HG02678 (cell line): Measurements from ENCODE around the gene HSPBP1.

Experiments
- ATAC-seq: cut with Tn5 transposase; IDR thresholded peaks from one replicate; pipeline ENCODE4 v1.9.1; 2021; ENCODE audit warnings: mild to moderate bottlenecking, moderate library complexity; ENCODE audit not compliant: unreplicated experiment

Gene HSPBP1

DNA sequence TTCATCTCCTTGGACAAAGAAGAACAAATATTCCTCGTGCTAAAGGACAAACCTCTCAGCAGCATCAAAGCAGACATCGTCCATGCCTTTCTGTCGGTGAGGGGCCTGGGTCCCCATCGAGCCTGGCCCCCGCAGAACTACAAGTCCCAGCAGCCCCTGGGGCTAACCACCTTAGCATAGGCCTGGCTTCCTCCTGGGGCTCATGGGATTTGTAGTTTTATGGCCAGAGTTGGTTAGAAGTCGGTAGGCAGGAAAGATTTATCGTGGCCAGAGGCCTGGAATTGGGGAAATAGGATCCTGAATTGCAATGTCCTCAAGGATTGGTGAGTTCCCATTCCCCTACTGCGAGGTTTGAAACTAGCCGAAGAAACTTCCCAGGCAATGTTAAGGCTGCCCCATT is 25.6 kb upstream of the HSPBP1 start:
- no peak for ATAC-seq

DNA sequence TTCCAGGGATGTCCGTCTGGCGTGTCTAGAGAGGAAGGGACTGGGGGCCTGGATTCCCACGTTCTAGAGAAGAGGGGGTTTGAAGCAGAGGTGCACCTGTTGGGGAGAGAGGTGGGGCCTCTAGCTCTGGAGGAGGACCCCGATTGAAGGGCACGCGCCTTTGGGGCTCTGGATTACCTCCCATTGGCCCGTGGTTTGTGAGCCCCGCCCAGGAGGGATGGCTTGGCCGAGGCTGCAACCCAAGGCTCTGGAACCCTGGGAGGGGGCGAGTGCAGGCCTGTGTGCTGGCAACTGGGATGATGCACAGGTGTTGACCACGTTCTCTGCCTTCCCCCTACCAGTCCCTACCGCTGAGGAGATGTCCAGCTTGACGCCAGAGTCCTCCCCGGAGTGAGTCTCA is 25.1 kb upstream of the HSPBP1 start:
- ATAC-seq = no peak

DNA sequence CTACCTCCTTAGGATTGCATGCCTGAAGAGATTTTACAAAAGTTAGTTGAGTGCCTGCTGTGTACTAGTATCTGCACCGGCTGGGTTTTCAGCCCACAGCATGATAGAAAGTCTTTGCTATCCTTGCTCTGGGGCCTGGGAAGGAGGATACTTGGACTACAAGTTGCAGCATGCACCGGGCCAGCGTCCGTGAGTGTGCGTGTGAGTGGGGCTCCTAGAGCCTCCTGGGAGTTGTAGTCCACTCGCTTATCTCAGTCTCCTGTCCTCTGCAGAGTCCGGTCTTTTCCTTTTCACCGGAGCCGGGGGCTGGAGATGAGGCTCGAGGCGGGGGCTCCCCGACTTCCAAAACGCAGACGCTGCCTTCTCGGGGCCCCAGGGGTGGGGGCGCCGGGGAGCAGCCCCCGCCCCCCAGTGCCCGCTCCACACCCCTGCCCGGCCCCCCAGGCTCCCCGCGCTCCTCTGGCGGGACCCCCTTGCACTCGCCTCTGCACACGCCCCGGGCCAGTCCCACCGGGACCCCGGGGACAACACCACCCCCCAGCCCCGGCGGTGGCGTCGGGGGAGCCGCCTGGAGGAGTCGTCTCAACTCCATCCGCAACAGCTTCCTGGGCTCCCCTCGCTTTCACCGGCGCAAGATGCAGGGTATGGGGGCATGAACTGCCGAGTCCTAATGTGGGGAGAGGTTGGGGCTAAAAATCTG is 24.5 kb upstream of the HSPBP1 start:
- ATAC-seq = no peak

DNA sequence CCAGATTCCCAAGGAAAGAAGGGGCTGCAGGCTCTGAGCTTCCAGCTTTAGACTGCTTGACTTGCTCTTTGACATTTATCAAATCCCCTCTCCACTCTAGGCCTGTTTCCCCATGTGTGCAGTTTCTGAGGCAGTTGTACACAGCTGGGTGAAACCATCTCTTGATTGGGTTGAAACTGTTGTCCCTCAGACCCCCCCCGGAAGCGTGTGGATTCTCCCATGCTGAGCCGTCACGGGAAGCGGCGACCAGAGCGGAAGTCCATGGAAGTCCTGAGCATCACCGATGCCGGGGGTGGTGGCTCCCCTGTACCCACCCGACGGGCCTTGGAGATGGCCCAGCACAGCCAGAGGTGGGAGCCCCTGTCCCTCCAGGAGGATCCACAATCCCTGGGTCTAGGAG is 23.6 kb upstream of the HSPBP1 start:
- ATAC-seq = no peak

DNA sequence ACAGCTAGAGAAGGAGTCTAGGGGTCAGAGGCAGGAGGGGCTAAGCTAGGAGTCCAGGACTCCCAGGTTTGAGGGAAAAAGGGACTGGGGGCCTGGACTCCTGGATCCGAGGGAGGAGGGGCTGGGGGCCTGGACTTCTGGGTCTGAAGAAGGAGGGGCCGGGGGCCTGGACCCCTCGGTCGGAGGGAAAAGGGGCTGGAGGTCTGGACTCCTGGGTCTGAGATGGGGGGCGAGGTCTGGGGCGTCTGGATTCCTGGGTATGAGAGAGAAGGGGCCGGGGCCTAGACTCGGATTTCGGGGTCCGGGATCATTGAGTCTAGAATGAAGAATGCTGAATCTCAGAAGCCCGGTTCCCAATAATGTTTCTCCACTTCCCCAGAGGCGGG is 22.4 kb upstream of the HSPBP1 start:
- no peak for ATAC-seq

DNA sequence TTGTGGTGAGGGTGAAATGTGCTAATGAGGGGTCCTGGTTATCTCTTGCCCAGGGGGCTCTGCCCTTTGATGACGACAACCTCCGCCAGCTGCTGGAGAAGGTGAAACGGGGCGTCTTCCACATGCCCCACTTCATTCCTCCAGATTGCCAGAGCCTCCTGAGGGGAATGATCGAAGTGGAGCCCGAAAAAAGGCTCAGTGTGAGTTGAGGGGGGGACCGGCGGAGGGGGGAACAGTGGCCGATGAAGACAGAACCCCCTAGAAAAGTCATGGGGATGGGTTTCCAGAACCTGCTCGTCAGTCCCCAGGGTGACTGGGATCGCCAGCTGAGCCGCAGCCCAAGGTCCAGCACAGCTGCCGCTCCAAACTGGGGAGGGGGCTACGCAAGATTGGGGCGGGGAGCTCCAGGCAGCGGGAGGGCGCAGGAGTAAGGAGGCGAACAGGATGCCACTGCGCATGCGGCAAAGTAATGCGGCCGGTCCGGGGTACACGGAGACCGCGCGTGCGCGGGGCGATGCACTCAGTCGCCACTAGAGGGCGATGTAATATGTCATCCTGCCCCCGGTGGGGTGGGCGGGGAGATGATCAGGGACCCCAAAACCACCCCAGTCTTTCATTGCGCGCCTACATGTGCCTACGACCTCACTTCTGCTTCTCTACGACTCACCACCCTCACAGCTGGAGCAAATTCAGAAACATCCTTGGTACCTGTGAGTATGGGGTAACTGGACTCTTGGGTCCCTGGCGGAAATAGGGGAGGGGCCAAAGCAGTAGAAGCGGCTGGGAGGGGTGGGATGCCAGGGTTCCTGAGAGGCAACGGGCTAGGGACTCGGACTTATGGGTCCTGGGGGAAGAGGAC is 21.8 kb upstream of the HSPBP1 start:
- ATAC-seq = peak; percentile 82

DNA sequence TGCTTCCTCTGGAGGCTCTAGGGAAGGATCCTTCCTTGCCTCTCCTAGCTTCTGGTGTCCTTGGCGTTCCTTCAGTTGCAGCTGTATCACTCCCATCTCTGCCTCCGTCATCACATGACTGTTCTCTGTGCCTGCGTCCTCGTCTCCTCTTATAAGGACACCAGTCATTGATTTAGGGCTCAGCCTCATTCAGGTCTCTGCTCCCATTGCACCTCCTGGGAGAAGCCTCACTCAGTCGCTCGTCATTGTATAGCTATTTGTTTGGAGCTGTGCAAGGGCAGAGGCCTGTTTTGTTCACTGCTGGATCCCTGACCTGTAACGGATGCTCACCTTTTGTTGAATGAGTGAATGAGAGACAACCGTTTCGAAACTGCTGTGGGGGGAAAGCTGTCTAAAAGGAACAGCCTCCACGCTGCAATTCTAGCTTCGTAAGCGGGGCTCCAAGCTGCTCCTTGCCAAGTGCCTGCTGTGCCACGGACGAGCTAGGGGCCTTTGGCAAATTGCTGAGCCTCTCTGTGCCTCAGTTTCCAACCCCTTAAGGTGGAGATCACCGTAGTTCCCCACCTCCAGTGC is 21.1 kb upstream of the HSPBP1 start:
- no peak for ATAC-seq

DNA sequence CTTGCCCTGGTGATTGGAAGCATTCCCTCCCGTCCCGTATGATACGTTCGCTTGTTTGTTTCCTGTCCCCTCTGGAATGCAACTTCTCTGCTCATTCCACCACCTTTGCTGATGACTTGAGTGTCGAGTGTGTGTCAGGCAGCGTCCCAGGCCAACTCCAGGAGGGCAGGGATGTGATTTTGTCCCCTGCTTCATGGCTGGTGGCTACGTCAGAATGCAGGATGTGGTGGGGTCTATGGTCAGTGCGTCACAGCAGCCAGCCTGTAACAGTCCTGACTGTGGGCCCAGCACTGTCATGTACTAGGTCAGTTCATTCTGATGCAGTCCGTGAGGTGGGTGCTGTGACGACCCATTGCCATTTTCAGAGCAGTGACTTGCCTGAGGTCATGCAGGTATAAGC is 20.1 kb upstream of the HSPBP1 start:
- ATAC-seq = no peak

DNA sequence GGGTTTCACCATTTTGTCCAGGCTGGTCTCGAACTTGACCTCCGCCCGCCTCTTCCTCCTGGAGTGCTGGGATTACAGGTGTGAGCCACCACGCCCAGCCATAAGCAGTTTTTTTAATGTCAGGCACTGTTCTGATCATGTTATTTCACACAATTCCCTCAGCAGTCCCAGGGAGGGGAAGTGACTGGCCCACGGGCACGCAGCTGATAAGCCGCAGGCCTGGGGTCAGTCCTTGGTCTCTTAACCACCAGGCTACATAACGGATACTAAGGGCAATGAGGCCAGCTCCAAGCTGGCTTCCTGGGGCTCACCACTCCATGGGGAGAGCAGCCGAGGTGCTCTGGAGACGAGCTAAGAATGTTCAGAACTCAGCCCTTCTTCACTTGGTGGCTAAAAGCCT is 17.4 kb upstream of the HSPBP1 start:
- no peak for ATAC-seq

DNA sequence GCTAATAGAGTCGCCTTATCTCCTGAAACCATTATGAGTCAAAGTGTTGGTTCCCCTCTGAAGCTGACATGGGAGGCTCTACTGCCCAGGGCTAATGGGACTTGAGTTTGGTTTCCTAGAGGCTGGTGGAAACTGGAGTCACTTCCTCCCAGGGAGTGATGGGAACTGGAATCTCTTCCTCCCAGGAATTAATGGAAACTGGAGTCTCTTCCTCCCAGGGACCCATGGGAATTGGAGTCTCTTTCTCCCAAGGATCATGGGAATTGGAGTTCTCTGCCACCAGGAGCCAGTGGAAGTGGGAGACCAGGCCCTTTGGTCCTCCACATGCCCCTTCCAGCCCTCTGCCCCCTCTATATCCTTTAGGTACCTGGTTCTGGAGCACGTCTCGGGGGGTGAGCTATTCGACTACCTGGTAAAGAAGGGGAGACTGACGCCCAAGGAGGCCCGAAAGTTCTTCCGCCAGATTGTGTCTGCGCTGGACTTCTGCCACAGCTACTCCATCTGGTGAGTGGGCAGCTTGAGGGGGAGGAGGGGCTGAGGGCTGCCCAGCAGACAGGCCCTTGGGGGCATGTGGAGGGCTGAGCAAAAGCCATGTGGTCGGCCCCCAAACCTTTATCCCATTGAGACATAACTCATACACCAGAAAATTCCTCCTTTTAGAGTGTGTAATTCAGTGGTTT is 9.3 kb upstream of the HSPBP1 start:
- ATAC-seq = no peak

DNA sequence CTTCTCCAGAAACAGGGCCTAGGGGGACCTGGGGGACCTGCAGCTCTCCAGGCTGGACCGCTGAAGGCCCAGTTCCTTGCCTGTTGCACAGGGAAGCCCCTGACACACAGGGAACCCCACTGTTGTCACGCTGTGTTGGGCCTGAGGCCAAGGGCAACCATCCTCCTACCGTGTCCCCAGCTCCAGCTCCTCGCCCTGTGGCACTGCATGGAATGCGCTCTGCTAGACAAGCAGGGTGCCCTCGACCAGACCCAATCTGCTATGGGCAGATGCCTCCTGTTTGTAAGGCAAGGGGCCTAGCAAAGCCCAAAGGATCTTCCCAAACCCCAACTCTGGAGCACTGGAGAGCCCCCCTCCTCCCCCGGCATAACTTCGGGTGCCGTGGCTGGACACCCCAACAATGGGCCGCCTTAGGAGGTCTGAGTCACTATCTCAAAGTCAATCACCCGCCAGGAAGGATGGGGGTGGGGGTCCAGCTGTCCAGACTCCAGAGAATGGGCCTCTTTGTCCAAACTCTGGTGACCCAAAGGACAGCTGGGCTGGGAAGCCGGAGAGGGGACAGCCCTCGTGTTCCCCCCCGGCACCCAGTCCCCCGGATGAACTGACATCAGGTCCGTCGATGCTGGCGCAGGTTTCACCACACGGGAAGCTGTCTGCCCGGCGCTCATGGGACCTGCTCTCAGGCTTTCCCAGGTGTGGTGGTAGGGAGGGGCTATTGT is 7.6 kb upstream of the HSPBP1 start:
- ATAC-seq = no peak

DNA sequence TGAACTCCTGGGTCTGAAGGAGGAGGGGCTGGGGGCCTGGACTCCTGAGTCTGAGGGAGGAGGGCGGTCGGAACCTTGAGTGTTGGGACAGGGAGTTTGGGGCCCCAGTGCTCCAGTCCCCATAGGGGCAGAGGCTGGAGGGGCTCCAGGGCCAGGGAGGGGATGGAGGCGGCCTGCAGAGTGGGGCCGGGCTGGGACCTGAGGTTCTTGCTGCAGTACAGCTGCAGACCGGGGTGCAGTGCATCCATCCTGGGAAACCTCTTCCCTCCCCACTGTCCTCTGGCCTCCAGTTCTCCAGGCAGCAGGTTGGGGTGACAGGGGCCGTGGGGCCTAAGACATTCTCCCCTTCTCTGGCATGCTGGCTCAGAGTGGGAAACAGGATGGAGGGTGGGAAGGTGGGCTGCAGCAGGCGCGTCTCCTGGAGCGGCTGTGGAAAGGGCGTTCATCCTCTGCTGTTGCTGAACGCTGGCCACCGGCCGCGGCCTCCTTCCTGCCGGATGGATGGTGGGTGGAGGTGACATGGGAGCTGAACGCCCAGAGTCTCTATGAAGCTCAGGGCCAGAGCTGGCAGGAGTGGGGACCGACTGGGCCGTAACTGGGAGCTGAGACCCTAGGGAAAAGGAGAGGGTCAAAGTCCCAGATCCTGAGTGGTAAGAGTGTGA is 5.5 kb upstream of the HSPBP1 start:
- ATAC-seq = no peak

DNA sequence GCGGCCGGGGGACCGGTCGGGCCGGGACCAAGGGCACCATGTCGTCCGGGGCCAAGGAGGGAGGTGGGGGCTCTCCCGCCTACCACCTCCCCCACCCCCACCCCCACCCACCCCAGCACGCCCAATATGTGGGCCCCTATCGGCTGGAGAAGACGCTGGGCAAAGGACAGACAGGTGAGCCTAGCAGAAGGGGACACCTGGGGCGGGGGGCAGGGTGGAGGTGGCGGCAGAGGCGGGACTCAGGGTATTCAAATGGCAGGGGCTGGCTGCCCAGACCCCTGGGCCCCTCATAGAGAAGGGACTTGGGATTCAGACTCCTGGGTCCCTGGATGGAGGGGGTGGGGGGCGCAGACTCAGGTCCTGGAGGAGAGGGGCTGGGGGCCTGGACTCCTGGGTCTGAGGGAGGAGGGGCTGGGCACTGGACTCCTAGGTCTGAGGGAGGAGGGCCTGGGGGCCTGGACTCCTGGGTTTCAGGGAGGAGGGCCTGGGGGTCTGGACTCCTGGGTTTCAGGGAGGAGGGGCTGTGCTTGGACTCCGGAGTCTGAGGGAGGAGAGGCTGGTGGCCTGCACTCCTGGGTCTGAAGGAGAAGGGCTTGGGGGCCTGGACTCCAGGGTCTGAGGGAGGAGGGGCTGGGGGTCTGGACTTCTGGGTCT is 4.6 kb upstream of the HSPBP1 start:
- no peak for ATAC-seq

DNA sequence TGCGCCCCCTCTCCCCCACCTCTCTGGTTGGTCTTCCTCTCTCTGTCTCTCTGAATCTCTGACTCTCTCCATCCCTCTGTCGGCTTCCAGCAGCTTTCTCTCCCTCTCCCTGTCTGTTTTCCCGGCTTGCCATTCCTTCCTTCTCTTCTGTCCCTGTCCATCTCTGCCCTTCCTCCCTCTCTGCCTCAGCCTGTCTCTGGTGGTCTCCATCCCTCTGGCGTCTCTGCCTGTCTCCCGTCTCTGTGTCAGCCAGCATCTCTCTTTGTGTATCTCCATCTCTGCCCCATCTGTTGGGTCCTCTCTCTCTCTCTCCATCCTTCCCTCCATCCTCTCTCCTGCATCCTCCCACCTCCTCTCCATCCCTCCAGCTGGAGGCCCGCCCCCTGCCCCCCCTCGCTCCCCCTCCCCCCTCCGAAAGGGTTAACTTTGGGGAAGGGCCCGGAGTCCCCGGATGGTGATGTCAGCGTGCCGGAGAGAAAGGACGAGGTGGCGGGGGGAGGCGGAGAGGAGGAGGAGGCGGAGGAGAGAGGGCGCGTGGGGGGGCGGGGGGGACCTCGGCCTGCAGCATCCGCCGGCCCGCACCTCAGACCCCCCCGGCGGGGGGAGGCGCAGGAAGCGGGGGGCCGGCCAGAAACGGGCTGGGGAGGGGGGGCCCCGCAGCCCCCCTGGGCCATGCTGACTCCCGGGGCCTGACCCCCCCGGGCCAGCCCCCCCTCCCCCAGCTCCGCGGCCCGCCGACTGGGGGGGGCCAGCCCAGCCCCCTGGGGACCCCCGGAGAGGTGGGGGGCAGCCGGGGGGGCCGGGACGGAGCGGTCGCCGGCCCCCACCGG is 3.9 kb upstream of the HSPBP1 start, which contains the start of gene BRSK1:
BRSK1 (plus strand) TSS at position 450 of the 830 bp plus-strand sequence. CDS start 446 bp downstream, outside the sequence.
- ATAC-seq = no peak

DNA sequence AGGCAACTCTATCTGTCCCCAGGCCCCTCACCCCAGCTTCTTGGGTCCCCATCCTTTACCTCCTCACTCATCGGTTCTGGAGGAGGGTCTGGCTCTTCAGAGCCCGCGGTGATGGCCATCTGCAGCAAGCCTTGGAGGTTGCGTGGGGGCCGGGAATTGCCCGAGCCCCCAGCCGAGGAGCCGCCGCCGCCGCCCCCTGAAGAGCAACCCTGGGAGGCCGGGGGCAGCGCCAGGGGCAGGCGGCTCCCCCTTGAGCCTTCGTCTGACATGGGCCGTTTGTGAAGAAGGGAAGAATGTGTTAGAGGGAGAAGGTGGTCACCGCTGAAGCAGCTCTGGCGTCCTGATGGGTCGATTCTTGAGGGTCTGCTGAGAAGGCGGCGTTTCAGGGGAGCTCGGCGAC is 570 bp downstream of the HSPBP1 start:
- no peak for ATAC-seq

DNA sequence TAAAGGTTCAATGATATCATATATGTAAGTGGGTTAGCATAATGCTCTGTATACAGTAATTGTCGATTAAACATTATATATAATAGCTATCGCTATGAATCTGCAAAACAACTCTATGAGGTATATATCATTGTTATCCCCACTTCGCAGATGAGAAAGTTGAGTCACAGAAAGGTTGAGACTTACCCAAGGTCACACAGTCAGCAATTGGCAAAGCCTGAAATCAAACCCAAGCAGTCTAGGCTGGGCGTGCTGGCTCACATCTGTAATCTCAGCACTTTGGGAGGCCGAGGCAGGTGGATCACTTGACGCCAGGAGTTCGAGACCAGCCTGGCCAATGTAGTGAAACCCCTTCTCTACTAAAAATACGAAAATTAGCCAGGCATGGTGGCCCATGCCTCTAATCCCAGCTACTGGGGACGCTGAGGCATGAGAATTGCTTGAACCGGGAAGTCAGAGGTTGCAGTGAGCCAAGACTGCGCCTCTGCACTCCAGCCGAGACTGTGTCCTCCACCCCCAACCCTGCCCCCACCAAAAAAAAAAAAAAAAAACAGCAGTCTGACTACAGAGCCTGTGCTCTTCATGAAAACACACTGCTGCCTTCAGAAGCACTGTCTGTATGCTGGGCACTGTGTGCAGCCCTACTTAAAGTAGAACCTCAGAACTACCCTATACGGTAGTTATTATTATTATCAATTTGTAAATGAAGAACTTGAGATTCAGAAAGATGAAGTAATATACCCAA is 1.3 kb downstream of the HSPBP1 start:
- no peak for ATAC-seq

DNA sequence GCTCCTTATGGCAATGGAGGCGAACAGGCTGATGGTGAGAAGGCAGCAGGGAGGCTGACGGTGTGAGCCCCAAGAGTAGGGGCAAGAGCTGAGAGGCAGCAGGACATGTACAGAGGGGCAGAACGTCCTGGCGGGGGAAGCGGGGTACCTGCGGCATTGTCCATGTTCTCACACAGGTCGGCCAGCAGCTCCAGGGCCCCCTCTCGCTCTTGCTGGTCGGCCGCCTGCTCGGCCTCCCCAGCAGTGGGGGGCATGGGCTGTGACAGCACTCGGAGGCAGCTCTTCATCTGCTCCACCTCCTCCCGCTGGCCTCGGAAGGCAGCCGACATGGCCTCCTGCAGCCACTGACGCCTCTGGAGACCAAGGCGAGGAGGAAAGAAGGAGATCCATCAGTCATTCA is 2.4 kb downstream of the HSPBP1 start:
- ATAC-seq = no peak

DNA sequence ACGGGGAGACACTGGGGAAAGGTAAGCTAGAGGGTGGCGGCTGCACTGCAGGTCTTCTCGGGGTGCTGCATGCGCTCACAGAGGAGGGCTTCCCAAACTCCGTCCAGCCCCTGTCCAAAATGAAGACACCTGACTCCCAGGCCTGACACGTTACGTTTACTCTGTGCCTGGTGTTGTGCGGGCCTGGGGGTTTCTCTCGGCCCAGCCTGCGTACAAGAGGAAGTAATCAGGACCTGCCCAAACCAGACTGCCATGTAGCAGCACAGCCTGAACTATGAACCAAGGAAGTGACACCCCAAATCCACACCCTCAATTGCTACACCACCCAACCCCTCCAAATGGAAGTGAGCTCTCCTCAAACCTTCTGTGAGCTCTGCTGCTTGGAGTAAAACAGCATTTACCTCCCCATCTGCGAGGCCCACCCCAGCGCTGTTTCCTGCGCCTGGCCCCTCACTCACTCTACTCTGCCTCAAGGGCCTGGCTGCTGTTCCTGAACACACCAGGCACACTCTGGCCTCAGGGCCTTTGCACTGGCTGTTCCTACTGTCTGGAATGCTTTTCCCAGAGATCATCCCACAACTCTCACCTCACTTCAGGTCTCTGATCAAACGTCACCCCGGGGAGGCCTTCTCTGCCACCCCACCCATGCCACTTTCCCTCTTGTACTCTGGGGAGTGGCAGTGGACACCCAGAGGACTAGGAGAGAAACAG is 3.0 kb downstream of the HSPBP1 start:
- ATAC-seq = no peak
